Body of pancreas (tissue), 4 donors: Measurements from ENCODE around the gene BACE2.

Experiments
- CTCF ChIP-seq, 7 experiments: fragments of 450-650 bp in 4 of 7; fragments of 200-600 bp in 3 of 7; sonication (generic) in 3 of 7; IDR thresholded peaks; one replicate each; pipeline ENCODE4 v1.5.1; 2016 to 2019; ENCODE audit warnings: antibody characterized with exemption in 7 of 7
- POLR2A ChIP-seq, 3 donors: fragments of 450-650 bp; IDR thresholded peaks; one replicate each; pipeline ENCODE4 v1.6.1; 2016; ENCODE audit warnings: antibody characterized with exemption in 3 of 3, mild to moderate bottlenecking in 2 of 3

- no peak for TF ChIP-seq POLR2A (IDR thresholded peaks at IDR 0.05)
- TF ChIP-seq CTCF (IDR thresholded peaks at IDR 0.05) = no peak
These were observed 48.1 kb upstream of the BACE2 start for GRCh38 chr21:41119901-41120300.
